Thyroid gland (tissue), 4 donors: ENCODE measurements around the gene RRP9.

ENCODE experiments used
- POLR2A ChIP-seq, 2 donors: fragments of 450-650 bp; IDR thresholded peaks; one replicate each; pipeline ENCODE4 v1.6.1; 2017; ENCODE audit warnings: antibody characterized with exemption in 2 of 2, mild to moderate bottlenecking in 2 of 2, moderate library complexity in 1 of 2
- TF ChIP-seq, protein P1 (sequence below), 6 experiments: fragments of 200-600 bp in 3 of 6; fragments of 450-650 bp in 3 of 6; sonication (generic) in 3 of 6; IDR thresholded peaks; one replicate each; pipeline ENCODE4 v1.5.1; 2016 to 2019; ENCODE audit warnings: antibody characterized with exemption in 6 of 6, mild to moderate bottlenecking in 2 of 6, inconsistent platforms in 1 of 6, moderate library complexity in 1 of 6

DNA sequence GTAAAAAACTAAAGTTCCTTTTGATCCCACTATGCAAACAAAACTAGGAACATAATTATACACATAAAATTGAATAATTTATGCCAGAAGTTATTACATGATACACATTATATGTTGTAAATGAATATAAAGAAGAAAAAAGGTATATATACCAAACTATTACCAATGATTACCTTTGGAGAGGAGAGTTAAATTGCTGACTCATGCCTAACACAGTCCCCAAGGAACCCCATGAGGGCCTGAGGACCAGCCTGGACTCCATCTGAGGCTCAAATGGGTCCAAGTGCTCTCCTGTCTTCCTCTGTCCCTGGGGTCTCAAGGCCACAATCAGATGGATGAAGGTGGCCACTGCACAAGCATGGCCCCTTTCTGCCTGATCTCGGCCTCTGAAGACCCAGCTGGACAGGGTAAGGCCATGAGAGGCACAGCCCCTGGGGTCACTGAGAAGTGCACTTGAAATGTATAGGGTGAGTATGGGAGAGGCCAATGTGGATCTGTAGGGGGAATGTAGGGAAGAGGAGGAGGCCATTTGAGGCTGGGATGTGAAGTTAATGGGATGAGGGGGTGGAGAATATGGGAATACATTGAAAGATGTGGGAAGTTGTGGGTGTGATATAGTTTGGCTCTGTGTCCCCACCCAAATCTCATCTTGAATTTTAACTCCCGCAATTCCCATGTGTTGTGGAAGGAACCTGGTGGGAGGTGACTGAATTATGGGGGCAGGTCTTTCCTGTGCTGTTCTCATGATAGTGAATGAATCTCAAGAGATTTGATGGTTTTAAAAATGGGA is 37.5 kb downstream of the RRP9 start:
- TF ChIP-seq POLR2A (IDR thresholded peaks at IDR 0.05): no peak
- TF ChIP-seq, protein P1, sequence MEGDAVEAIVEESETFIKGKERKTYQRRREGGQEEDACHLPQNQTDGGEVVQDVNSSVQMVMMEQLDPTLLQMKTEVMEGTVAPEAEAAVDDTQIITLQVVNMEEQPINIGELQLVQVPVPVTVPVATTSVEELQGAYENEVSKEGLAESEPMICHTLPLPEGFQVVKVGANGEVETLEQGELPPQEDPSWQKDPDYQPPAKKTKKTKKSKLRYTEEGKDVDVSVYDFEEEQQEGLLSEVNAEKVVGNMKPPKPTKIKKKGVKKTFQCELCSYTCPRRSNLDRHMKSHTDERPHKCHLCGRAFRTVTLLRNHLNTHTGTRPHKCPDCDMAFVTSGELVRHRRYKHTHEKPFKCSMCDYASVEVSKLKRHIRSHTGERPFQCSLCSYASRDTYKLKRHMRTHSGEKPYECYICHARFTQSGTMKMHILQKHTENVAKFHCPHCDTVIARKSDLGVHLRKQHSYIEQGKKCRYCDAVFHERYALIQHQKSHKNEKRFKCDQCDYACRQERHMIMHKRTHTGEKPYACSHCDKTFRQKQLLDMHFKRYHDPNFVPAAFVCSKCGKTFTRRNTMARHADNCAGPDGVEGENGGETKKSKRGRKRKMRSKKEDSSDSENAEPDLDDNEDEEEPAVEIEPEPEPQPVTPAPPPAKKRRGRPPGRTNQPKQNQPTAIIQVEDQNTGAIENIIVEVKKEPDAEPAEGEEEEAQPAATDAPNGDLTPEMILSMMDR (IDR thresholded peaks at IDR 0.05): no peak
